ENCODE measurements around the gene DNAJC17. TPM values are rescaled to one million over a fixed set of nuclear protein-coding genes. Genes with fewer than 3 reads are reported as not detected.

Gene DNAJC17
- total and polyA plus RNA-seq, 2 of the 13 experiments (the other 11 are each of a cell fraction or from before 2014, with no cell fraction given) = 22.2 to 26.5 TPM

- intact Hi-C loops (cut with micrococcal nuclease; ENCODE audit: unreplicated experiment) = no loop called here
- no peak overlapping the region for H3K27ac ChIP-seq (ENCODE audit: extremely low read length, insufficient read depth, low read length)
- no peaks in the 10 kb centered on the region for H4K20me1 ChIP-seq (ENCODE audit: insufficient read depth, low read length)
- H3K79me2 ChIP-seq (ENCODE audit: insufficient read depth, low read length) = no peaks in the 10 kb centered on the region
- H3K9ac ChIP-seq (ENCODE audit: insufficient read depth, low read depth, low read length) = no peak overlapping the region
- H3K4me1 ChIP-seq (ENCODE audit: insufficient read depth, low read length) = peaks cover 49% of the 10 kb centered on the region
- no peak overlapping the region for H2AFZ ChIP-seq (ENCODE audit: low read length)
- in situ Hi-C loops (cut with HindIII; ENCODE audit: extremely low pct_ligation_motif_present, low pct_unique_long_range_greater_than_20kb) = no loop called here
- no TSS peak for BruUV-seq (replicated peaks)
- 68% methylated on average over 12 of the region's 12 CpGs for WGBS (ENCODE audit: low lambda C conversion rate)
- POLR2A ChIA-PET = interaction anchor here (1.0 kb wide), 1 partner anchor 14 kb away, joined by 3 read pairs; no protein-coding TSS in a partner anchor
- H3K27me3 ChIP-seq (ENCODE audit: control insufficient read depth in 1 of 2, insufficient read depth in 2 of 2, low read length in 2 of 2) = peaks cover 4 to 17% of the 10 kb centered on the region in 2 experiments; a peak in 3 of 5 replicates
- no peak overlapping the region for H3K4me2 ChIP-seq (ENCODE audit: low read depth, low read length)
- CTCF ChIA-PET (ENCODE audit: low intra/inter-chr PET ratio, low total read pairs) = no interaction called here
- no peaks in the 10 kb centered on the region for H3K9me3 ChIP-seq (ENCODE audit: low read length)
- TF ChIP-seq ZNF614 (CRISPR knock-in tag; IDR thresholded peaks at IDR 0.05; ENCODE audit: borderline replicate concordance) = no peak
- no peak for TF ChIP-seq POLR2AphosphoS5 (IDR thresholded peaks at IDR 0.05; ENCODE audit: low read depth, low read length)
- TF ChIP-seq HNRNPUL1 (IDR thresholded peaks at IDR 0.05; ENCODE audit: low read depth, low read length) = no peak
- no peak for TF ChIP-seq ZNF543 (CRISPR knock-in tag; IDR thresholded peaks at IDR 0.05)
- no peak for TF ChIP-seq ZNF589 (CRISPR knock-in tag; conservative IDR thresholded peaks at IDR 0.05)
- TF ChIP-seq ZNF713 (CRISPR knock-in tag; IDR thresholded peaks at IDR 0.05) = no peak
- H3K4me3 ChIP-seq (replicated peaks in 1 of 3; ENCODE audit: insufficient read depth in 1 of 3, low read depth in 2 of 3, low read length in 3 of 3) = no peak overlapping the region
- no peak for FAIRE-seq
- no peaks in the 10 kb centered on the region for H3K36me3 ChIP-seq (replicated peaks in 1 of 2; ENCODE audit: control insufficient read depth in 1 of 2, insufficient read depth in 2 of 2, low read length in 2 of 2)
- no peak for ATAC-seq
- DNase-seq (ENCODE audit: low spot score) = no peak
Observed at GRCh38 chr15:40845036-40845435, 37.8 kb upstream of the DNAJC17 start.

DNA sequence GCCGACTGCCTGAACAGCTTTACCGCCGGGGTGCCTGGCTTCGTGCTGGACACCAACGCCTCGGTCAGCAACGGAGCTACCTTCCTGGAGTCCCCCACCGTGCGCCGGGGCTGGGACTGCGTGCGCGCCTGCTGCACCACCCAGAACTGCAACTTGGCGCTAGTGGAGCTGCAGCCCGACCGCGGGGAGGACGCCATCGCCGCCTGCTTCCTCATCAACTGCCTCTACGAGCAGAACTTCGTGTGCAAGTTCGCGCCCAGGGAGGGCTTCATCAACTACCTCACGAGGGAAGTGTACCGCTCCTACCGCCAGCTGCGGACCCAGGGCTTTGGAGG lies 37.4 kb upstream of the DNAJC17 start:
- ATAC-seq (no peak), FAIRE-seq (no peak), DNase-seq (ENCODE audit: low spot score) (no peak)
- Histone ChIP-seq H3K27me3 (ENCODE audit: control insufficient read depth in 1 of 2, insufficient read depth in 2 of 2, low read length in 2 of 2) (peaks cover 4 to 17% of the 10 kb centered on the region in 2 experiments; a peak in 3 of 5 replicates), H3K4me3 (replicated peaks in 1 of 3; ENCODE audit: insufficient read depth in 1 of 3, low read depth in 2 of 3, low read length in 3 of 3) (no peak overlapping the region), H3K4me2 (ENCODE audit: low read depth, low read length) (no peak overlapping the region), H3K9ac (ENCODE audit: insufficient read depth, low read depth, low read length) (no peak overlapping the region), H2AFZ (ENCODE audit: low read length) (no peak overlapping the region), H3K36me3 (replicated peaks in 1 of 2; ENCODE audit: control insufficient read depth in 1 of 2, insufficient read depth in 2 of 2, low read length in 2 of 2) (no peaks in the 10 kb centered on the region), H3K9me3 (ENCODE audit: low read length) (no peaks in the 10 kb centered on the region), H3K4me1 (ENCODE audit: insufficient read depth, low read length) (peaks cover 48% of the 10 kb centered on the region), H3K27ac (ENCODE audit: extremely low read length, insufficient read depth, low read length) (no peak overlapping the region), H3K79me2 (ENCODE audit: insufficient read depth, low read length) (no peaks in the 10 kb centered on the region), H4K20me1 (ENCODE audit: insufficient read depth, low read length) (no peaks in the 10 kb centered on the region)
- WGBS (ENCODE audit: low lambda C conversion rate) = 89% methylated on average over 20 of the region's 28 CpGs
- ChIA-PET CTCF (ENCODE audit: low intra/inter-chr PET ratio, low total read pairs) (no interaction called here), POLR2A (no interaction called here)
- TF ChIP-seq ZNF33B (CRISPR knock-in tag; IDR thresholded peaks at IDR 0.05) (no peak), ZBTB33 (CRISPR knock-in tag; IDR thresholded peaks at IDR 0.05) (peak; percentile 57; the same call in 1 of the 2 replicates), SMARCC2 (IDR thresholded peaks at IDR 0.05) (no peak), MZF1 (CRISPR knock-in tag; IDR thresholded peaks at IDR 0.05; ENCODE audit: borderline replicate concordance) (no peak), MXD4 (CRISPR knock-in tag; IDR thresholded peaks at IDR 0.05) (no peak), SRY (CRISPR knock-in tag; IDR thresholded peaks at IDR 0.05) (no peak)
- in situ Hi-C loops (cut with HindIII; ENCODE audit: extremely low pct_ligation_motif_present, low pct_unique_long_range_greater_than_20kb) = no loop called here
- intact Hi-C loops (cut with micrococcal nuclease; ENCODE audit: unreplicated experiment) = no loop called here
- no TSS peak for BruUV-seq (replicated peaks)

Data from HepG2 (cell line).